Neutrophil (primary cell): ENCODE results near the gene FAM168B.

Experiments used
- H3K27ac ChIP-seq: fragments of 200-600 bp; sonication (generic); 2 replicates; pipeline ENCODE4 v1.5.1; 2016; ENCODE audit warnings: mild to moderate bottlenecking, moderate library complexity
- H3K27me3 ChIP-seq: fragments of 200-600 bp; sonication (generic); 2 replicates; pipeline ENCODE4 v1.6.0; 2016; ENCODE audit warnings: mild to moderate bottlenecking
- H3K36me3 ChIP-seq: fragments of 200-600 bp; sonication (generic); 2 replicates; pipeline ENCODE4 v1.5.1; 2017
- H3K4me1 ChIP-seq, 2 experiments: fragments of 200-600 bp in 1 of 2; sonication (generic) in 1 of 2; 1 replicate in 1 of 2; 2 replicates in 1 of 2; pipeline versions ENCODE4 v1.5.1 to v1.6.1; 2013 to 2016; ENCODE audit warnings: low read depth in 1 of 2, low read length in 1 of 2, mild to moderate bottlenecking in 1 of 2, moderate library complexity in 1 of 2; ENCODE audit not compliant: control insufficient read depth in 1 of 2, insufficient read depth in 1 of 2
- H3K4me3 ChIP-seq, 2 experiments: fragments of 200-600 bp in 1 of 2; sonication (generic) in 1 of 2; 1 replicate in 1 of 2; 2 replicates in 1 of 2; pipeline ENCODE4 v1.5.1; 2013 to 2016; ENCODE audit warnings: low read depth in 1 of 2, low read length in 1 of 2, mild to moderate bottlenecking in 1 of 2, moderate library complexity in 1 of 2
- H3K9me3 ChIP-seq: fragments of 200-600 bp; sonication (generic); 2 replicates; pipeline ENCODE4 v1.5.1; 2016
- CTCF ChIP-seq: fragments of 200-600 bp; sonication (generic); IDR thresholded peaks from 2 replicates; pipeline ENCODE4 v1.5.1; 2016; ENCODE audit warnings: antibody characterized with exemption

FAM168B gene

GRCh38 chr2:131011486-131011885 is 81.8 kb downstream of the FAM168B start:
- TF ChIP-seq CTCF: no peak
- Histone ChIP-seq H3K4me3 (no peak overlapping the region), H3K4me1 (no peaks in the 10 kb centered on the region)

GRCh38 chr2:131010566-131010965 is 82.7 kb downstream of the FAM168B start:
- Histone ChIP-seq H3K4me1 (no peaks in the 10 kb centered on the region), H3K9me3 (no peaks in the 10 kb centered on the region), H3K27ac (no peak overlapping the region), H3K27me3 (peaks cover 67% of the 10 kb centered on the region), H3K36me3 (no peaks in the 10 kb centered on the region), H3K4me3 (no peak overlapping the region)
- no peak for TF ChIP-seq CTCF

More at GRCh38 chr2:131011486-131011885, 81.8 kb downstream of the FAM168B start:
- Histone ChIP-seq H3K36me3 (no peaks in the 10 kb centered on the region), H3K27ac (no peak overlapping the region), H3K9me3 (no peaks in the 10 kb centered on the region), H3K27me3 (peaks cover 65% of the 10 kb centered on the region)

GRCh38 chr2:131009713-131010475 is 83.4 kb downstream of the FAM168B start:
- Histone ChIP-seq H3K4me3 (no peak overlapping the region), H3K27ac (no peak overlapping the region), H3K27me3 (peaks cover 70% of the 10 kb centered on the region), H3K9me3 (no peaks in the 10 kb centered on the region), H3K36me3 (no peaks in the 10 kb centered on the region), H3K4me1 (no peaks in the 10 kb centered on the region)
- no peak for TF ChIP-seq CTCF

- Histone ChIP-seq H3K27ac (no peak overlapping the region), H3K36me3 (no peaks in the 10 kb centered on the region), H3K27me3 (peaks cover 74% of the 10 kb centered on the region), H3K9me3 (no peaks in the 10 kb centered on the region), H3K4me1 (no peaks in the 10 kb centered on the region), H3K4me3 (no peak overlapping the region)
- no peak for TF ChIP-seq CTCF
Measured at GRCh38 chr2:131008967-131009366, 84.3 kb downstream of the FAM168B start.

- TF ChIP-seq CTCF: no peak
- H3K4me3 ChIP-seq: no peak overlapping the region
- no peaks in the 10 kb centered on the region for H3K36me3 ChIP-seq
- no peaks in the 10 kb centered on the region for H3K4me1 ChIP-seq
- no peaks in the 10 kb centered on the region for H3K9me3 ChIP-seq
- no peak overlapping the region for H3K27ac ChIP-seq
- H3K27me3 ChIP-seq: peaks cover 63% of the 10 kb centered on the region
Measured at GRCh38 chr2:131006561-131006960, 86.7 kb downstream of the FAM168B start.
